Measurements from ENCODE around the gene TMEM119. TPM values are rescaled to one million over a fixed set of nuclear protein-coding genes. Genes with fewer than 3 reads are reported as not detected.

Gene TMEM119
- total and polyA plus RNA-seq, 12 donors, result 0.57 to 6.9 (median 2.0) TPM

GRCh38 chr12:108589840-108590229, 8.0 kb downstream of the TMEM119 start:
- H3K4me3 ChIP-seq, result no peak overlapping the region
- no peaks in the 10 kb centered on the region for H3K27me3 ChIP-seq
- H3K27ac ChIP-seq, result no peak overlapping the region
- DNase-seq, result no peak
- WGBS, 2 donors, result 65 to 81% methylated on average over 7 of the region's 7 CpGs
- H3K4me1 ChIP-seq, result peaks cover 0 to 6% (median 0%) of the 10 kb centered on the region in 9 donors
- intact Hi-C loops (cut with DNase I), result no loop called here
- no peak for ATAC-seq
- TF ChIP-seq, protein P1, sequence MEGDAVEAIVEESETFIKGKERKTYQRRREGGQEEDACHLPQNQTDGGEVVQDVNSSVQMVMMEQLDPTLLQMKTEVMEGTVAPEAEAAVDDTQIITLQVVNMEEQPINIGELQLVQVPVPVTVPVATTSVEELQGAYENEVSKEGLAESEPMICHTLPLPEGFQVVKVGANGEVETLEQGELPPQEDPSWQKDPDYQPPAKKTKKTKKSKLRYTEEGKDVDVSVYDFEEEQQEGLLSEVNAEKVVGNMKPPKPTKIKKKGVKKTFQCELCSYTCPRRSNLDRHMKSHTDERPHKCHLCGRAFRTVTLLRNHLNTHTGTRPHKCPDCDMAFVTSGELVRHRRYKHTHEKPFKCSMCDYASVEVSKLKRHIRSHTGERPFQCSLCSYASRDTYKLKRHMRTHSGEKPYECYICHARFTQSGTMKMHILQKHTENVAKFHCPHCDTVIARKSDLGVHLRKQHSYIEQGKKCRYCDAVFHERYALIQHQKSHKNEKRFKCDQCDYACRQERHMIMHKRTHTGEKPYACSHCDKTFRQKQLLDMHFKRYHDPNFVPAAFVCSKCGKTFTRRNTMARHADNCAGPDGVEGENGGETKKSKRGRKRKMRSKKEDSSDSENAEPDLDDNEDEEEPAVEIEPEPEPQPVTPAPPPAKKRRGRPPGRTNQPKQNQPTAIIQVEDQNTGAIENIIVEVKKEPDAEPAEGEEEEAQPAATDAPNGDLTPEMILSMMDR (IDR thresholded peaks at IDR 0.05), result no peak
- no peaks in the 10 kb centered on the region for H3K36me3 ChIP-seq
- H3K9me3 ChIP-seq, result no peaks in the 10 kb centered on the region

DNA sequence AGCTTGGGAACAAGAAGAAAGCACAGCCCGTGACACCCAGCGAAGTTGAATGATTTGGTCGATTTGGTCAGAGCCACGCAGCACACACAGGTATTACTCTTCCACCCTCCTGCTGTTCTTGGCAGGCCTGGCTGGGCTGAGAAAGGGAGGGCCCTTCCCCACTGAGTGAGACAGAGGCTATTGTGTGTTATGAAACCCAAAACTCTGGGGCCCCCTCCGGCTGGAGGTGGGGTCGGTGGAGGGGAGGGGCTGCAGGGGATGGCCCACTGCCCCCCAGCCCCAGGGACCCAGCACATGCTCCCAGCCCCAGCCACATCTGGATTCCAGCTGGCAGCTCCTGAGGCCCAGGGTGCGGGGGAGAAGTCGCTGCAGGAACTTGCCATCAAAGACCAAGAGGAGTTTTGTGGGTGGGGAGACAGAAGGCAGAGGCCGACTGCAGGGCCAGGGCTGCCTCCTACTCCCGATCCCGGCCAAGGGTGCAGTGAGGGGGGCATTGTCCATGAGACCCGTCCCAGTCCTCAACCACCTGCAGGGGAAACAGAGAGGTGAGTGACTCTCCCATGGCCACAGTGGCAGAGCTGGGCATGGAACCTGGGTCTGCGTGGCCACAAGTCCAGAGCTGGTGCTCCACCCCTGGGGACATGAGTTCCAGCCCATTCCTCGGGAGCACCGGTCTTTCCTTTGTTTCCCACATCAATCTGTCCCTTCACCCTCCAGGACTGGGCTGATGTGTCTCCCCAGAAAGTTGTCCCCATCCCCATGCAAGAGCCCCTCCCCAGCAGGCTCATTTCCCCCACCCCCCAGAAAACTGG, 8.7 kb downstream of the TMEM119 start:
- no peaks in the 10 kb centered on the region for H3K9me3 ChIP-seq
- H3K27me3 ChIP-seq, result no peaks in the 10 kb centered on the region
- intact Hi-C loops (cut with DNase I), result no loop called here
- WGBS, 2 donors, result 51 to 56% methylated on average over 15 of the region's 15 CpGs
- peaks cover 0 to 6% (median 0%) of the 10 kb centered on the region in 9 donors for H3K4me1 ChIP-seq
- TF ChIP-seq, protein P1 (IDR thresholded peaks at IDR 0.05), result no peak
- no peak overlapping the region for H3K27ac ChIP-seq
- ATAC-seq (peak in 6 of 8 donors; percentile 12 to 53 (median 38)), DNase-seq (no peak)
- no peaks in the 10 kb centered on the region for H3K36me3 ChIP-seq
- no peak overlapping the region for H3K4me3 ChIP-seq

GRCh38 chr12:108587826-108588225, 10.1 kb downstream of the TMEM119 start:
- H3K9me3 ChIP-seq, result no peaks in the 10 kb centered on the region
- intact Hi-C loops (cut with DNase I), result no loop called here
- peaks cover 0 to 12% (median 0%) of the 10 kb centered on the region in 9 donors for H3K4me1 ChIP-seq
- 61 to 65% methylated on average over 4 of the region's 4 CpGs for WGBS, 2 donors
- DNase-seq, result no peak
- TF ChIP-seq, protein P1 (IDR thresholded peaks at IDR 0.05), result no peak
- H3K4me3 ChIP-seq, result no peak overlapping the region
- no peaks in the 10 kb centered on the region for H3K36me3 ChIP-seq
- peak in 2 of 8 donors; percentile 32 to 34 for ATAC-seq
- no peak overlapping the region for H3K27ac ChIP-seq
- no peaks in the 10 kb centered on the region for H3K27me3 ChIP-seq

GRCh38 chr12:108586306-108586705, 11.6 kb downstream of the TMEM119 start:
- WGBS, 2 donors, result 92 to 93% methylated on average over 11 of the region's 11 CpGs
- Histone ChIP-seq H3K27ac (no peak overlapping the region), H3K4me1 (peaks cover 0 to 13% (median 0%) of the 10 kb centered on the region in 9 donors), H3K27me3 (no peaks in the 10 kb centered on the region), H3K36me3 (no peaks in the 10 kb centered on the region), H3K4me3 (no peak overlapping the region), H3K9me3 (no peaks in the 10 kb centered on the region)
- ATAC-seq, result no peak
- intact Hi-C loops (cut with DNase I), result no loop called here
- TF ChIP-seq, protein P1 (IDR thresholded peaks at IDR 0.05), result no peak
- no peak for DNase-seq
